Fibroblast of the conjunctiva (primary cell): ENCODE data around the gene PGBD5.

Source experiments
- DNase-seq: peaks from one replicate; pipeline ENCODE4 v3.0.0-alpha.2; 2010; ENCODE audit warnings: low read depth

The PGBD5 gene

DNA sequence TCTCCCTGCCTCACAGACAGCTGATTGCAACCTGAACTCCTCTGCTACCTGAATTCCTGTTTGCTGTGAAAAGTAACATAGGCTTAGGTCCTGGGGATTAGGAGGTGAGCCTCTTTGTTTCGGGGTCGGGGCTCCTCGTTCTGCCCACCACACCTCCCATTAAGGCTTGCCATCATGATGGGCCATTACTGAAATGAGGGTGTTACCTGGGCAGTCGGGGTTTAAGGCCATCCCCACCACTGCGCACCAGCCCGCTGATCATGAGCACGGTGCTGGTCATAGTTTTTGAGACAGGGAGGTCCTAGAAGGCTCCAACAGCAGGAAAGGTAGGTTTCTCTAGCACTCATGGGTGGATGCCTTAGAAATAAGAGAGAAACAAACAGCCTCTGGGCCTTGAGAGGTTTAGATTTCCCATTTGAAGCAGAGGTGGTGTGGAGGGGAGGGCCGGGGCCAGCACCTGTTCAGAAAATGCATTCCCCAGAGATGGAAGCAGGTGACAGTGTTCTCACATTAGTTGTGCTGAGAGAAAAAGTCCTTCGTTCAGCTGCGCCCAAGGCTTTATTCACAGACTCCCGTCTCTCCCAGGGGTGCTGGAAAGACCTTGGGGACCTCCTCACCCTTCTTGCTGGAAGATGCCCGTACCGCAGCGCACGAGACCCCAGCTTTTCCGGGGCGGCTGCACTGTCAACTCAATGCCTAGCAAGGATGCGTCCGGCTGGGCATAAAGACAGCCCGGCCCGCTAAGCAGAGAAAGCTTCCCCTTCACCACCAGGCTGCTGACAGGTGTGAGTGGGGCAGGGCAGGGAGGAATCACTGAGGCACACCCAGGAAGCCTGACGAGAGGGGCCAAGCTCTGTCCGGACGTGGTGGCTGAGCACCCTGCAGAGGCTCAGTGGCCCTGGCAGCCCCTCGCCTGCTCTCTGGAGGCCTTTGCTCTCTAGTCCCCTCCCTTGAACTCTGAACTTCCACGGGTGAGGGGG lies 125.5 kb downstream of the PGBD5 start:
- DNase-seq = no peak

DNA sequence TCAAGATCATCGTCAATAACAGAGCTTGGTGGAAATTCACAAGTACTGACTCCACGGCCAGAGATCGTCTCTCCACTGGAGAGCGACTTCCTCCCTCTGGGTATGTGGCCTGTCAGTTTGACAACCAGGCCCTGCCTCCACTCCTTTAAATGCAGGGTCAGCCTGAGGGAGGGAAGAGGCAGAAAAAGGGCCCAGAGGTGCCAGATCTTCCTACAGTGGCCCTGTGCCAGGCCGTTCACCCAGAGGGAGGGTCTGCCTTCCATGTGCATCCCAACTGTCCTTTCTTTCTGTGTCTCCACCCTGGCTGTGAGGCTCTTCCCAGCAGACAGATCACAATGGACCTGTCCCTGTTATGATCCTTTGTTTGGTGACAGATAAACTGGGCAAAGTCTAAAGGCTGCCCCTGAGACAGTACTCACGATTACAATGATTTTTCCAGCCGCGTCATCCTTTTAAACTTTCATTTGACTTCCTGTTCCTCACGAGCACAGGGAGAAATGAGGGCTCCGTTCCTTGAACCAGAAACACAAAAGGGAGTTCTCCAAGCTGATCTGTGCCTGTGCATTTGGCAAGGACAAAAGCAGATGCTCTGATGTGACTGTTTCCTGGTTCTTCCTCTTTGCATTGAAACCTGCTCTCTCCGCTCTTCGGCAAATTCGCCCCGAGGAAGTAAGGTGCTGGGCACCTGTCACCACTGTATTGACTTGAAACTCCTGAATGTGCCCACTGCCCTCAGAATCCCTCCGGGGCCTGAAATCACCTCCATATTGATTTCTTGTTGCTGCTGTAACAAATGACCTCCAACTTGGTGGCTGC lies 126.7 kb downstream of the PGBD5 start:
- no peak for DNase-seq

DNA sequence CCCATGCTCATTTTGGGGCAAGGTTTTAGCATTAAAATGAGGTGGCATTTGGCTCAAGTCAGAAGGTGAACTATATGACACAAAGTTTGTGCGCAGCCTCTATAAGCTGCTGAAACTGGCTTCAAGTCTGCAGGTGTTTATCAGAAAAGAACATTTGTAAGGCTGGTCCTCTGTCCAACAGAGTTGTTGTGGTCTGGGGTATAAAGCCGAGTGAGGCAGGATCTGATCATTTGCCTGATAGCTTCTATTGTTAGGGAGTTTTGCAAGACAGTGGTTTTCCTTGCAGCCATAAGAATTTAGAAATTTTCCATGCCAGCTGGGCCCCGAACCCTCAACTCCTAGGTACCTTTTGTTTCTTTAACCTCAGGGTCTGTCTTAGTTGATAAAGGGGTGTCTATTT lies 130.8 kb downstream of the PGBD5 start:
- no peak for DNase-seq

DNA sequence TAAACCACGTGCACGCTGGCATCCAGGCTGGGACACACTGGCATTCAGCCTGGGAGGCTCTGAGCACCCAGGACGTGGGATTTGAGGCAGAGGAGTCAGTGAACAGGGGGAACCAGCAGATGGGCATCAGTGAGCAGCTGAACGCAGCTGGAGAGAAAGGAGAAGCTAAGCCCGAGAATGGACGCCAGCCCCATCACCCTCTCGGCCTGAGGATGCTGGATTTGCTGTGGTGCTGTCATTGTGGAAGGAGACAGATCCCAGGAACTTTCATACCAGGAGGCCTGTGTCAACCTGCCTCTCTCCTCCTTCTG lies 132.8 kb downstream of the PGBD5 start:
- DNase-seq = no peak

DNA sequence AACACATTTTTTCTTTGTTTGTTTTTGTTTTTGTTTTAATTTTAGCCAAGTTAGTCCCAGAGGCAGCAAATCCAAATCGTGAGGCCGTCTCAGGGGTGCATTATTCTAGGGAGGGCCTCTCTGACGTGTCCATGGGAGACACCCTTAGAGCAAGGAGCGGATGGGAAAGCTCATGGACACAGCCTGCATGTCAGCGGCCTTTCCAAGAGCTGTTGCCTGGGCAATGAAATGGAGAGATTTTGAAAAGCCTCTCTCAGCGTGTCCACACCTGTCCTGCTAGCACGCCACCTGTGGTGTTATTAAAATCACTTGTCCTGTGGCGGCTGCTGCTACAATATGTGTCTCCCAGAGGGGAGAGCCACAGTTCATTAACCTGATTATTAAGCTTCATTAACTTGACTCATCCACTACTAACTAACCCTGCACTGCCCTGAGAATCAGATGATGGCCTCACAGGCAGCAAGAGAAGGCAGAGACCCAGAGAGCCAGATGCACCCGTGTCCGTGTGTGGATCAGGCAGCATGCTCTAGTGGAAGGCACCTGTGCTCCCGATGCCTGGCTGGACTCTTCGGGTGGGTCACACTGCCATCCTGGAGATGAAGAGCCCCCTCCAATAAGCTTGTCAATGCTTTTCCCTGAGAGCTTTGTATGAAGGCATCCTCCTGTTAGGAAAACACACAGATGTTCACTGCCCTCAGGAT lies 133.3 kb downstream of the PGBD5 start:
- no peak for DNase-seq

DNA sequence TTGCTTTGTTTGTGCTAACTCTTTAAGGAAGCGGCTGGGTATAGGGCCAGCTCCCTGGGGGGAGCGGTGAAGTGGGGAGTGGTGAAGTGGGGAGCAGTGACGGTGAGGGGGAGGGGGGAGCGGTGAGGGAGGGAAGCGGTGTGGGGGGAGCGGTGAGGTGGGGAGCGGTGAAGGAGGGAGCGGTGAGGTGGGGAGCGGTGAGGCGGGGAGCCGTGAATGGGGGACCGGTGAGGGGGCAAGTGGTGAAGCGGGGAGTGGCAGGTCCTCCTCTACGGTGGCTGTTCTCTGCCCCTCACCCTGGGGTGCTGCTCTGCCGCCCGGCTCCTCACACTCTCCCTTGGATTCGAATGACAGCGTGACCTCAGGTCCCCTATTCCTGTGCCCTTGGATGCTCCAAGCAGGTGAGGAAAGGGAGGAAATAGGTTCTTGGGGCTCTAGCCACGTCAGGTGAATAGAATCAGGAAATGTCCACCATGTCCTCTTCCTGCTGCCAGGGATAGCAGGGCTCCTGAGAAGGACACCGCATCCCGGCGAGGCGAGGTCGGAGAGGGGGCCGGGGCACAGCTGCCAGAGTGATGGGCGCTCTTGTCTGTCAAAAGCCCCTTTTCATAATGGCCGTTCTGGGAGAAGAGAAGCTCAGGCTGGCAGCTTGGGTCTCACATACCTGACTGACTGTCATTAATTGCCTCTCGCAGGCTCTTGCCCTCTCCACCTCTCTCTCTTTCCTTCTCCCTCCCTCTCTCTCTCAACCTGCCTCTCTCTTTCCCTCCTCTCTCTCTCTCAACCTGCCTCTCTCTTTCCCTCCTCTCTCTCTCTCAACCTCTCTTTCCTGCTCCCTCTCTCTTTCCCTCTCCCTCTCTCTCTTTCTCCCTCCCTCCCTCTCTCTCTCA lies 134.2 kb downstream of the PGBD5 start:
- DNase-seq = no peak

DNA sequence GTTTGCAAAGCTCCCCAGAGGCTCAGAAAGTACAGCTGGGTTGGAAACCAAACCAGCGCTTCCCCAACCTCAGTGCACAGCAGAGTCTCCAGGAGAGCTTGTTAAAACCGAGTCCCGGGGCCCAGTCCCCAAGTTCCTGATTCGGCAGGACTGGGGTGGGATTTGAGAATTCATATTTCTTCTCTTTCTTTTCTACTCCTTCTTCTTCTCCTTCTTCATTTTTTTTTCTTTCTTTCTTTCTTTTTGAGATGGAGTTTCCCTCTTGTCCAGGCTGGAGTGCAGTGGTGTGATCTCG lies 136.8 kb downstream of the PGBD5 start:
- no peak for DNase-seq

DNA sequence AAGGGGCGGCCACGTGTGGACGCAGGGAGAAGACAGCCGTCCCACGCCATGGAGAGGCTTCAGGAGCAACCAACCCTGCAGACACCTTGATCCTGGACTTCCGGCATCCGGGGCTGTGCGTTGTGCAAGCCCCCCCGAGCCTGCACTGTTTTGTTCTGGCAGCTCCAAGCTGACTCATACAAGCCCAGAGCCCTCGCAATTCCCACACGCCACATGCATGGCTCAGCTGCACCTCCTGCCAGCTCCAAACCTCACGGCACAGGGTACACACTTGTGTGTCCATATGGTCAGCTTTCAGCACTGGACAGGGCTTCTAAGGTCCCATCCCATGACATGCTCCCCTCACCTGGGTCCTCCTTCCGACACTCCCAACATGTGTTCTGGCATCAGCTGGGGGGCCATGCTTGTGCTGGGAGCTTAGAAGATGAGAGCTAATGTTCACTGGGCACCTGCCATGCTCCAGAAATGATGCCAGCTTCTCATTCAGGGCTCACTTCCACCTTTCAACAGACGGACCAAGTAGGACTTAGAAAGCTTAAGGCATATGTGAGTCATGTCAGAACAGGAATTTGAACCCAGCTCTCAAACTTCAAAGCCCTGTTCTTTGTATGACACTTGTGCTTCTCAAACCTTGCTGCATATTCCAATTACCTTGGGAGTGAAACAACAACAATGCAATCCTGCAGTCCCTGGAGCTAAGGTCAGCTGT lies 137.3 kb downstream of the PGBD5 start:
- DNase-seq = no peak

DNA sequence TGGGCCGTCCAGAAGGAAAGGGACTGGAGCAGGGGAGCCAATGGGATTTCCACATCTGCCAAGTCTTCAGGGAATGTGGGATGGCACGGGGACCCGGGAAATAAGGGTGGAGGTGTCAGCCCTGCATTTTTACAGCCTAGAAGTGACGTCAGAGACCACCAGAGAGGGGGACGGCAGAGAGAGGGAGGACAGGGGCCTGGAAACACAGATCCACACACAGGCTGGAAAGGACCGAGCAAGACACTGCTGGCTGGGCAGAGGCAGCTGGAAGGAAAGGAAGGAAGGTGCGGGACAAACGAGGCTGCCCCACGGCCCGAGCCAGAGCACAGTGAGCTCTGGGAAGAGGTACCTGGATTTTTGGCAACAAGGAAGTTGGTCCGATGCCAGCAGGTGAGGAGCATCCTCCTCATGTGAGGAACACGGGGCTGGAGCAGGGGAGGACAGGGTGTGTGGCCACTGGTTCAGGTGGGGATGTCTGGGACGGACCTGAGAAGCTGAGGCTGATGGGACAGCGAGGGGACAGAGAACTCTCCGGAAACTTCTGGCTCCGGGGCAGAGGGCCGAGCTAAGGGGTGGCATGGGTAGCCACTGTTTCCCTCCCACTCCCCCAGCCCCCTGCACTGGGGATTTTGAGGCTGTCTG lies 138.3 kb downstream of the PGBD5 start:
- DNase-seq = no peak

DNA sequence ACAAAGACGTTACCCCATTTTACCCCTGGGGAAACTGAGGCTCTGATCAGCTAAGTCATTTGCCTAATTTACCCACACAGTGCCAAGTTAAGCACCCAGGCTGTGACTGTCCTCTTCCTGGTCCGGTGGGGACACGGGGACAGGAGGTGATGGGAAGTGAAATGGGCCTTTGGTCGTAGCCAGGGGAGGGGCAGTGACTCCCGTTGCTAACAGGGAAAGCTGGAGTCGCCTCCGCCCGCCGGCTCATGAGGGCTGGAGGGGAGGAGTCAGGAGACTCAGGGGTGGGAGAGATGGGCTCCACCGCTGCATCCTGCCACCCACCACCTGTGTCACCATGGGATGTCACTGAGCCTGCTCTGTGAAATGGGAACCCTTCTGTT lies 139.3 kb downstream of the PGBD5 start:
- no peak for DNase-seq

DNA sequence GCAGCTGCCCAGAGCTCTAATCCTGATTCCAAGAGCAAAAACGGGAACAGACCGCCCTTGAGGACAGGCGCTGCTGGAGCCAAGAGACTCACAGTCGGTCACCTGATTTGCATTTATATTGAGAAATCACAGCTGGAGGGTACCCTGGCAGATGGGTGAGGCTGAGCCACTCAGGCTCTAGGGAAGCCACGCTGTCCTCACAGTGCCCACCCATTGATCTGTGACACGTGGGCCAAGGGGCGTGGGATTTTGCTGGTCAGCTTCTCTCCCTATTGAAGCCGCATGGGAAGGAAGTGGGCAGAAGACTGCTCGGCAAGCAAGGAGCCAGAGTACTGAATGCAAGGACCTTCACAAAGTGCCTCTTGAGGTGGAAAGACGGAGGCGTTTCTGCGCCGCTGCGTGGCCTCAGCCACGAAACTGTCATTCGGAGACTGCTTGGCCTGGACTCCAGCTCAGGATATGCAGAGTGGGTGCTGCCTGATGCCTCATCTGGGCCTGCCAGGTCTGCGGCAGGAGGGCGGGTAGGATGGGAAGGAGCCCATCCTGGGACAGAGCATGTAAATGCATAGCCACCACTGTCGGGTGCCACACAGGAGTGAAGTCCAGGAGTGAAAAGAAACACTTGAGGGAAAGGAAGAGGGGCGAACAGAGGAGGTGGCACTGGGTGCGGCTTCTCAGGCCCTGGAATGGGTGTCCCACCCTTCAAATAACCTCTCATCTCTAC lies 139.8 kb downstream of the PGBD5 start:
- no peak for DNase-seq

DNA sequence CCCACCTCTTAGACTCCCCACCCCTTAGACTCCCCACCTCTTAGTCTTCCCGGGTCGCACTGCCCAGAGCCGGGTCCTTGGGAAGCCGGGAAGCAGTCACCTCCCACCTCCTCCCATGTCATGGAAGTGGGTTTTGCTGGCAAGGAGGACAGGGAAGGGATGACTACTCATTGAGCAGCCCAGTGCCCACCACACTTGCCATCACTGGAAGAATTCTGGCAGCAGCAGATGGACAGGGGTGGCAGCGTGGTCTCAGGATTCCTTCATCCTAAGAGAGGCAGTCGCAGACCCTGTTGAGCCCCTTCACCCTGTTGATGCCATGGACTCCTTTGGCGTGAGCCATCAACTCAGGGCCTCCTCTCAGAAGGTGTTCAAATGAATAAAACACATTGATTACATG lies 140.8 kb downstream of the PGBD5 start:
- DNase-seq = no peak

DNA sequence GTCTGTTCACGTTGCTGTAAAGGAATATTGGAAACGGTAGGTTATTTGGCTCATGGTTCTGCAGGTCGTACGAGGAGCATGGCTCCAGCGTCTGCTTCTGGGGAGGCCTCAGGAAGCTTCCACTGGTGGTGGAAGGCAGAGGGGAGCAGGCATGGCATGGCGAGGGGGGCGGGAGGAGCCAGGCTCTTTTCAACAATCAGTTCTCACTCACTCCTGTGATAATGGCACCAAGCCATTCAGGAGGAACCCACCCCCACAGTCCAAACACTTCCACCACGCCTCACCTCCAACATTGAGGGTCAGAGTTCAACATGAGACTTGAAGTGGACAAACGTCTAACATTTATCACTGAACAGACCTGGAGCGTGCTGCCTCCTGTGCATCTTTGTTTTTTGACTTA lies 141.2 kb downstream of the PGBD5 start:
- DNase-seq = no peak

DNA sequence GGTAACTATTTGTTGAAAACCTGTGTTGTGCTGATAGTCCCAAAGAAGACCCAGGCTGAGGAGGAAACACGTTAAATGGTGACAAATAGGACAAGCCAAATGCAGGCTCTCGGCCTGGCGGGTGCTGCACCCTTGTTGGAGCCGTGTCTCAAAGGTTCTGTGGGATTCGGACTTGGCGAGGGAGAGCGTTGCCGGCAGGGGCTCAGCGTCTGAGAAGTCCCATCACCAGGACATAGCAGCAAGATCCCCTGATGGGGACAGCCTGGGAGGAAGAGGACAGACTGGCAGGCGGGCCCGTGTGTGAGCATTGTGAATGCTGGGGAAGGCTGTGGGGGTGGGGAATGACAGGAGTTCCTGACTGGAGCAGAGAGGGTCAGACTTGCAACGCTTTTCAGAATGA lies 142.5 kb downstream of the PGBD5 start:
- DNase-seq = no peak

DNA sequence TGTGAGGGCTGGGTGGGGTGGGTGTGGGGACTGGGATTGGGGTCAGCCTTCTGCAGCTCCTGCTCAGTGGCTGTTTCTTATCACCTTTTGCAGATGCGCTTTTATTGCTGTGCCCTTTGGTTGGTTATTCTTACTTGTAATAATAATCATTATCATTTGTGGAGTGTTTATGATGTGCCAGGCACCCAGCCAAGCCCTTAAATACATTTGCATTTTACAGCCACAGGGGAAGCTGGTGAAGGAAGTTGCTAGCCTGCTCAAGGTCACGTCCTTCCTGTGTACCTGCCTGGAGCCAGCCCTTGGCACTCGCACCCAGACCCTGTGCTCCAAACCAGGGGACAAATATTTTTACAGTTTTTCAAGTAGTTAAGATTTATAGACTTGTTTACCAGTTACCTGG lies 144.0 kb downstream of the PGBD5 start:
- no peak for DNase-seq

DNA sequence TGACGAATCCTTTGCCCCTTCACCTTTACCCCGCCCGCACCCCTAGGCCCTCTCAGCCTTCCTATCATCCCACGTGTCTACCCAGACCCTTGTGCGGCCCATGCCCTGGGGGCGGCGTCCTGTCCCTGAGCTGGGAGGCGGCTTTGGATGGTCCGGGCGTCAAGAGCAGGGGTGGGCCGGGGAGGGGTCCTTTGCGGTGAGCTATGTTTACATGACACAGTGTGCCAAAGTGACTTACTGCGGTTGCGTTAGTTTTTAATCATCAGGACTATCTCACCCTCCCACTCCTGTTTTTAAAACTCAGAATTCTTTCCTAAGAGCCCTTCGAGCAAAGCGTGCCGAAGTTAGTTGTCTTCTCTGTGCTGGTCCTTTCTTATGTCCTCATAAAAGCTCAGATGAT lies 144.6 kb downstream of the PGBD5 start:
- no peak for DNase-seq

DNA sequence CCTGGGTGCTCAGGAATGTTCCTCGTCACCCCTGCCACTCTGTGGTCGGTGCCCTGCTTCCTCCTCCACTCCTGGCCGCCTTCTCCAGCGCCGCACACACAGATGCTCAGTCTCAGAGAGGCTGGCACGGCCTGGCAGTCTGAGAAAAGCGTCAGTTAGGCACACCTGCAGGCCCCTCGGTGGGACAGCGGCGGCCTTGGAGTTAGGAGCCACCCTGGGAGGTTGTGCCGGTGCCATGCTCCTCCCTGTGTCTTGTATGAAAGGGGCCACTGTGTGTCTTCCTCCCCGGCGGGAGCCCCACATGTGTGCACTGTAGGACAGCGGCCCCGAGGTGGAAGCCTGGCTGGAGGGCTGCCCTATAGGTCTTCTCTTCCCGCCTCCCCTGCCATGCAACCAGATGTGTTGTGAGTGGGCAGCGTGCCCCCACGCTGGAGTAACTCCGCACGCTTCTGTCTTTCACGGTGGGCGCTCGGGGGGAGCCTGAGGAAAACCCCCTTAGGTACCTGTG lies 145.2 kb downstream of the PGBD5 start:
- DNase-seq = no peak

DNA sequence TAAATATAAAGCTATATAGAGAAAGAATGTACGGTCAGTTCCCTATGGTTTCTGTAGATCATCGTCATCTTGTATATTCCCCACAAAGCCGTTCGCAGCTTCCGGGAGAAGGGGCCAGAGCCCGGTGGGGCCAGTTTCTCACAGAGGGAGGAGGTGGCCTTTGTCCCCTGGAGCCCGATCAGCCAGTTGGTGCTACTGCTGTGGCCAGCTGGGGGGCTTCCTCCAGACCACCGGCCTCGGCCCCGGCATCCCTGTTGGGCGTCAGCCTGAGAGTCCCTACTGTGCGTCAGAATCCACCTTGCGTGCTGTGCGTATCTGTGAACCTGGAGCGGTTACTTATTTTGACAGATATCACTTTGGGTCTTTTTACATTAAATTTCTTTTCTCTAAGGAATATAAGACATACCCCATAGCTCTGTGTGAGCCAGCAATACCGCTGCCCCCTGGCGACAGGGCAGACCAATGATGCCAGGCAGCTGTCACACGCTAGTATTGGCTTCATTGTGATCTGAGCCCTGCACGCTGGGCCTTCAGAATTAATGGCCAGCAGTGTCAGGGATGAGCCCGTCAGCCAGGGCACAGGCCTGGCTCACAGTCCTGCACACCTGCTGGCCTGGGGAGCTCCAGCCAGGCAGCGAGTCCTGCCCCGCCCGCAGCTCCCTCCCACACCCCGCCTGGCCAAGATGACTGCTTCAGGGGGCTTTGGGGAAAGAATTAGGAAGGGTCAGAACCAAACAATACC lies 145.9 kb downstream of the PGBD5 start:
- no peak for DNase-seq

DNA sequence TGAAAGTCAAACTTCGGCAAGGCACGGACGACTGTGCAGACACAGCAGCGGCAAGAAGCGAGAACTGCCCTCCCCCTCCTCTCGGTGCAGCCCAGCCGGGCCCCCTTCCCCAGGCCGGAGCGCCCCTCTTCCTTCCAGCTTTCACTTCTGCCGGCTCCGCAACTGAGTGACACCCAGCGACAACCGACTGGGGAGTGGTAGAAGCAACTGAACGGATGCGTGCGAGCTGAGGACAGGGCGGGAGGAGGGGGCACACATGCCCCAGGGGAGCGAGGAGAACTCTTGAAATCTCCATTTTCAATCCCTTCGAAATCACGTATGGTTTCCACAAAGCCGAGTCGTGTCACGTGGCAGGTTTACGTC lies 146.6 kb downstream of the PGBD5 start:
- no peak for DNase-seq
